ENCODE measurements around the gene OSBPL6. TPM values are rescaled to one million over a fixed set of nuclear protein-coding genes. Genes with fewer than 3 reads are reported as not detected.
"Not testable (repeated sequence)": the region's sequence is repeated elsewhere in the genome, so short reads cannot be mapped to it uniquely, and the experiment has no call there.

Gene OSBPL6
- total RNA-seq, 6 donors from 2014 or later, result 2.0 to 35.4 (median 5.1) TPM

GRCh38 chr2:178418426-178418825, 224.1 kb downstream of the OSBPL6 start:
- ATAC-seq (ENCODE audit: low FRiP score in 2 of 2) (no peak), DNase-seq (no peak)
- no peak for TF ChIP-seq EP300 (IDR thresholded peaks at IDR 0.05)
- TF ChIP-seq POLR2AphosphoS5 (IDR thresholded peaks at IDR 0.05), result no peak
- TF ChIP-seq CTCF (IDR thresholded peaks at IDR 0.05), result no peak
- TF ChIP-seq POLR2A (IDR thresholded peaks at IDR 0.05), result no peak
- no peak overlapping the region for H3K27ac ChIP-seq
- peaks cover 7 to 8% (median 7%) of the 10 kb centered on the region in 4 donors for H3K4me1 ChIP-seq
- WGBS, 2 donors, result 96 to 97% methylated on average over 1 of the region's 1 CpG
- no peaks in the 10 kb centered on the region for H3K36me3 ChIP-seq
- H3K4me3 ChIP-seq, result no peak overlapping the region
- no peaks in the 10 kb centered on the region for H3K27me3 ChIP-seq
- no peaks in the 10 kb centered on the region for H3K9me3 ChIP-seq

GRCh38 chr2:178419123-178419522, 224.8 kb downstream of the OSBPL6 start:
- Histone ChIP-seq H3K27me3 (no peaks in the 10 kb centered on the region), H3K4me3 (no peak overlapping the region), H3K9me3 (no peaks in the 10 kb centered on the region), H3K27ac (no peak overlapping the region), H3K36me3 (no peaks in the 10 kb centered on the region), H3K4me1 (peaks cover 7 to 8% (median 7%) of the 10 kb centered on the region in 4 donors)
- WGBS, 2 donors, result 38 to 39% methylated on average over 1 of the region's 1 CpG
- DNase-seq, result no peak
- TF ChIP-seq POLR2A (IDR thresholded peaks at IDR 0.05) (no peak), CTCF (IDR thresholded peaks at IDR 0.05) (peak in 2 of 6 experiments; percentile 10 to 41), POLR2AphosphoS5 (IDR thresholded peaks at IDR 0.05) (no peak), EP300 (IDR thresholded peaks at IDR 0.05) (no peak)
- no peak for ATAC-seq (ENCODE audit: low FRiP score in 2 of 2)

- H3K4me3 ChIP-seq, result no peak overlapping the region
- no peaks in the 10 kb centered on the region for H3K4me1 ChIP-seq
- H3K27me3 ChIP-seq, result no peaks in the 10 kb centered on the region
- no peaks in the 10 kb centered on the region for H3K36me3 ChIP-seq
- DNase-seq (no peak), ATAC-seq (ENCODE audit: low FRiP score in 2 of 2) (no peak)
- WGBS, 2 donors, result 33 to 48% methylated on average over 1 of the region's 1 CpG
- TF ChIP-seq POLR2A (IDR thresholded peaks at IDR 0.05), result no peak
- TF ChIP-seq POLR2AphosphoS5 (IDR thresholded peaks at IDR 0.05), result no peak
- no peak for TF ChIP-seq CTCF (IDR thresholded peaks at IDR 0.05)
- TF ChIP-seq EP300 (IDR thresholded peaks at IDR 0.05), result no peak
- no peak overlapping the region for H3K27ac ChIP-seq
- H3K9me3 ChIP-seq, result peaks cover 0 to 6% (median 0%) of the 10 kb centered on the region in 4 donors
Observed at GRCh38 chr2:178420463-178420999, 226.2 kb downstream of the OSBPL6 start.

- WGBS, 2 donors, result 96 to 98% methylated on average over 3 of the region's 3 CpGs
- no peak for ATAC-seq (ENCODE audit: low FRiP score in 2 of 2)
- peaks cover 0 to 6% (median 0%) of the 10 kb centered on the region in 4 donors for H3K9me3 ChIP-seq
- no peak overlapping the region for H3K4me3 ChIP-seq
- DNase-seq, result no peak
- H3K27me3 ChIP-seq, result no peaks in the 10 kb centered on the region
- H3K36me3 ChIP-seq, result peaks cover 0 to 7% (median 3%) of the 10 kb centered on the region in 4 donors
- no peak overlapping the region for H3K27ac ChIP-seq
- TF ChIP-seq EP300 (IDR thresholded peaks at IDR 0.05) (no peak), CTCF (IDR thresholded peaks at IDR 0.05) (no peak), POLR2A (IDR thresholded peaks at IDR 0.05) (no peak), POLR2AphosphoS5 (IDR thresholded peaks at IDR 0.05) (no peak)
- H3K4me1 ChIP-seq, result no peaks in the 10 kb centered on the region
Observed at GRCh38 chr2:178422097-178422496, 227.8 kb downstream of the OSBPL6 start.

GRCh38 chr2:178423746-178424145, 229.4 kb downstream of the OSBPL6 start:
- DNase-seq; H3K4me3 ChIP-seq; H3K9me3 ChIP-seq; H3K27ac ChIP-seq; ATAC-seq (ENCODE audit: low FRiP score in 2 of 2); H3K27me3 ChIP-seq; H3K4me1 ChIP-seq: not testable (repeated sequence)
- peaks cover 0 to 20% (median 7%) of the 10 kb centered on the region in 4 donors for H3K36me3 ChIP-seq
- 94 to 96% methylated on average over 5 of the region's 5 CpGs for WGBS, 2 donors
